GM19025 (cell line): Measurements from ENCODE around the gene ACO2.
"Not testable (repeated sequence)": the region's sequence is repeated elsewhere in the genome, so short reads cannot be mapped to it uniquely, and the experiment has no call there.

Experiments used
- ATAC-seq: cut with Tn5 transposase; IDR thresholded peaks from one replicate; pipeline ENCODE4 v1.9.1; 2021; ENCODE audit warnings: mild to moderate bottlenecking, low read depth, moderate library complexity; ENCODE audit not compliant: unreplicated experiment

The ACO2 gene

DNA sequence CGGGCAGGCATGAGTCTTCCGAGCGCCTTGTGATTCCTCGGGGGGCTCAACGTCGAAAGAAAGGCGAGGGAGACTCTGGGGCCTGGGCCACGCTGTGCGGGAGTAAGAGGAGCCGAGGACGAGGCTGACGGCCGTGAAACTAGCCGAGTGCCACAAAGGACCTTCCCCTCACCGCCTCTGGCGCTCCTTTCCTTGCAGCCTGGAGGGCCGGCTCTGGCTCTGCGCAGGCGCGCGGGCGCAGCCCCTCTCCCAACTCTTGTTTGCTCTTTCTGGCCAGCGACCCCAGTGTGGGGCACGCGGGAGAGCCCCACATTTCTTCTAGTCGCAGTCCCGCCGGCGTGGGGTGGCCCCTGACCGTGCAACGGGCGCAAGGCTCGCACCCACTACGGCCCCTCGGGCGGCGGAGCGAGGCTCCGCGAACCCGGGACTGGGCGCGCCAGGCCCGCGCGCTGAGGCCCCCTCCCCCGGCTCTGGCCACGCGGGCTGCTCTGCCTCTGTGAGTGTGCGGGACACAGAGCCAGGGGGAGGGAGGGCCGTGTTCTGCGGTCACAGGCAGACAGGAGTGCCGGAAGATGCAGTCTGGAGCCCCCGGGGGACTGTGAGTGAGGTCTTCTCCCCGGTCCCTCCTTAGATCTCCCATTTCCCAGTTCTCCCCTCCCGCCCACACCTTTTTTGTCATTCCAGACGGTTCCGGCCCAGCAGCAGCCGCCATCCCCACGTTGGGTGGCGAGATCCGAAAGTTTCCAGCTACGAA lies 21.3 kb upstream of the ACO2 start:
- no peak for ATAC-seq

DNA sequence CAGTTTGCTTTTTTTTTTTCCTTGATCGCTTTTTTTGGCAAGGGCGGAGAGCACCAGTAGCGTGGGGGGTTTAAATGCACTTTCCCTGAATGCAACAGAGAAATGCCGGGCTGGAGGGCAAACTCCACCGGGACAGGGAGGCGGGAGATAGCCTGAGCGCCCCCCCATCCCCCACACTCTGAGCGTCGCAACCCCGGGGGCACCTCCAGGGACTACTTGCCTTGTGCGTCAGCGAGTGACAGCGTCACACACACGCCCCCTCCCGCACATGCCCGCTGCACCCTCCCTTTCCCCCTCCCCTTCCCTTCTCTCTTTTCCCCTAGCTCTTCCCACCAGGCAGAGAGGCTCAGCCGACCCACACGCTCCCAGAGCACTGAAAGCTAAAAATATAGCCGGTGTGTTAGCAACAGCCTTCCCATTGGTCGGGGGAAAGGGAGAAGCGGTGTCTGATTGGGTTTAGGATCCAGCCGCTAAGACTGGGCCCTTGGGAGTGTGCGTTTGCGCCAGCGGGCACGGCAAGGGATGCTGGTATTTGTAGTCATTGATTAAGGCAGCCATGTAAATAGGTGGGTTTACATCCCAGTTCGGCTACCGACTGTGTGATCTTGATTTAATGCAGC lies 20.6 kb upstream of the ACO2 start:
- ATAC-seq, result peak; percentile 46

GRCh38 chr22:41458161-41458728 lies 10.7 kb upstream of the ACO2 start:
- ATAC-seq, result no peak

GRCh38 chr22:41459431-41459830 lies 9.5 kb upstream of the ACO2 start:
- no peak for ATAC-seq

DNA sequence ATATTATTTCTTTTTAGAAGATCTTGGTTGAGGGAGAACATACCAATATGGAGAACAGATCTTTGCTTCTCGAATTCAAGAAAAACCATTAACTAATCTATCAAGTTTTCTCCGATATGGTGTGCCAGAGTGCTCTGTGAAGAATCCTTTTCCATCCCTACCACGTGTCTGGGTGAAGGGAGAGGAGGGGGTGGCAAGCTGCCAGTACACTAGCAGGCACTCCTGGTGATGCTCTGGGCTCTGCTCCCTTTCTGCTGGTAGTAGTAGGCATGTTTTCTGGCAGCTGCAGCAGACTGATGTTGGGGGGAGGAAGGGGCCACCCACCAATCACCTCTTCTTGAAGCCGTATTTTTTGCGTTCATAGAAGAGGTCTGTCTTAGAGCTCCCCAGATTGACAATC lies 8.8 kb upstream of the ACO2 start:
- not testable (repeated sequence) for ATAC-seq

- ATAC-seq, result no peak
Measured at GRCh38 chr22:41461901-41462300, 7.0 kb upstream of the ACO2 start.

DNA sequence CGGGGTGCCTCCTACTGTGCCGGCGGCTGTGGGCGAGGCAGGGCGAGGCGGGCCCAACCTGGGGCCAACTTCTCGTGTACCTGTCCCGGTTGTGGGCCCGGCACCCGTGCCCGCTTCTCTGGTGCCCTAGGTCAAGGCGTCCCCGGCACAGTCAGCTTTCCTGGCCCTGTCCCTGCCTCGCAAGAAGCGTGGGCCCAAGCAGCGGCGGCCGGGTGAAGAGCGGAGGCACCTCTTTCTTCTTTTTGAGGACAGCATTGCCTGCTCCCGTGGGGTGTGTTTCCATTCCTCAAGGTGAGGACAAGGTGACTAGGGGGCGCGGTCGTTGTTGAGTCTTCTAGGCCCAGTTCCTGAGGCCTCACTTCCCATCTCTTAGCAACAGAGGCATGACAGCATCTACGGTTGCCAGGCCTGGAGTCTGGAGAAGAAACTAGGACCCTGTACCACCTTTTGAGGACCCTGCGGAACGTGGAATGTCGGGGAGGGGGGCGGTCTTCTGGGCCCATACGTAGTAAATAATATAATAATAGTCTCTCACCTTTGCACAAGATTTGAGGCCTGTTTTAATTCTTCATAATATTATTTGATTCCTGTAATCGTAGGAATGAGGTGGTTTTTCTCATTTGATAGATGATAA lies 418 bp downstream of the ACO2 start:
- ATAC-seq, result peak; percentile 8

DNA sequence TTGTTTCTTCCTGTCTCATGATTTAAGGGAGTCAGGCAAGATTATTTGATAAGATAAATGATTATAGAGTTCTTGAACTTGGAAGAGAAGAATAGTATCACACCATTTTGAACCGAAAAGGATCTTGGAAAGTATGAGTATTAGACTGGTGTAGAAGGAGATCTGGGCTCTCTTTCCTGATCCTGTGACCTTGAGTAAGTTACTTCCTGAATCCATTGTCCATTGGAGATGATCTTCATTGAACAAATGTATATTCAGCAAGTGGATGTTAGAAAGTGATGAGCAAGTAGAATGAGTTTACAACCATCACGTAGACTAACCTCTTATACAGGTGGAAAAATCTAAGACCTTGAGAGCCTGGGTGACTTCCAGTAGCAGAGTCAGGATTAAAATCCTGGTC lies 2.0 kb downstream of the ACO2 start:
- no peak for ATAC-seq

DNA sequence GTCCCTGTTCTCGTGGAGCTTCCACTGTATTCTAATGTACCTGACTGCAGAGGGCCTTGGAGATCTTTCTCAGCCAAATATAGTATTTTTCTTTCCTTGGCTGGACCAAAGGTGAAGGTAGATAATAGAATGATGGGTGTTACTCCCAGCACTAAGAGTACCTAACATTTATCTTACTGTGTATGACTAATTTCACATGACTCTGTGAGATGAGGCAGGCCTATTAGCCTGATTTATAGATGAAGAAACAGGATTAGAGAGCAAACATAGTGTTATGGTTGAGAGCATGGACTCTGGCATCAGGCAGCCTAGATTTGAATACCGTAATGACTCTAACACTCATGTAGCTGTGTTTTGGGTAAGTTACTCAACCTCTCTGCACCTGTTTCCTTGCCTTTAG lies 2.7 kb downstream of the ACO2 start:
- ATAC-seq, result no peak

- no peak for ATAC-seq
Measured at GRCh38 chr22:41474872-41475451, 6.0 kb downstream of the ACO2 start.

DNA sequence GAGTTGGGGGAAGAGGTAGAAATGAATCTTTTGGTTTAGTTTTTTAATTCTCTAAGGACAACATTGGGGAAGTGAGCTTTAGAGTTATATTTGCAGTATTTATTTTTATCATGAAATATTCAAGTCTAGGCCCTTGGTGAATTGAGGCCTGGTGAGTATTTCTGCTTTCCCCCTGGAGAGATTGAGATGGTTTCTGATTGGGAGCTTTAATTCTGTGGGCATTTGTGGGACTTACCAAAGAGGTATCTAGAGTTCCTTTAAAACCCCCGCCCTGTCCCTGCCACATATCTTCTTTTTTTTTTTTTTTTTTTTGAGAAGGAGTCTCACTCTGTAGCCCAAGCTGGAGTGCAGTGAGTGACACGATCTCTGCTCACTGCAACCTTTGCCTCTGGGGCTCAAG lies 9.6 kb downstream of the ACO2 start:
- no peak for ATAC-seq

- no peak for ATAC-seq
Measured at GRCh38 chr22:41478891-41479521, 10.1 kb downstream of the ACO2 start.

GRCh38 chr22:41479671-41480396 lies 10.9 kb downstream of the ACO2 start:
- ATAC-seq, result no peak

DNA sequence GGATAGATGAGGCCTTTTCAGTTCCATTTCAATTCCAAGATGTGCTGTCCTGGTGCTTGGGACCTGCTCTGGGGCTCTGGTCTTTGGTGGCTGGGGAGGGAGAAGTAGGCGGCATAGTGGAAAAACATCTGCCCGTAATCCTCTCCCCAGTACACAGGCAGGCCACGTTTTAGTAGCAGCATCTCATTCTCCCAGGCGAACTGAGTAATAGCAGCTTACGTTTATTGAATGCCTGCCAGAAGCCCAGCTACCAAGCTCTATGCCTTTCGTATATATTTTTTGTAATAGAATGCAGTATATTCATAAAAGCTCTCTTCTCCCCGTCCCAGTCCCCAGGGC lies 11.4 kb downstream of the ACO2 start:
- ATAC-seq, result no peak

DNA sequence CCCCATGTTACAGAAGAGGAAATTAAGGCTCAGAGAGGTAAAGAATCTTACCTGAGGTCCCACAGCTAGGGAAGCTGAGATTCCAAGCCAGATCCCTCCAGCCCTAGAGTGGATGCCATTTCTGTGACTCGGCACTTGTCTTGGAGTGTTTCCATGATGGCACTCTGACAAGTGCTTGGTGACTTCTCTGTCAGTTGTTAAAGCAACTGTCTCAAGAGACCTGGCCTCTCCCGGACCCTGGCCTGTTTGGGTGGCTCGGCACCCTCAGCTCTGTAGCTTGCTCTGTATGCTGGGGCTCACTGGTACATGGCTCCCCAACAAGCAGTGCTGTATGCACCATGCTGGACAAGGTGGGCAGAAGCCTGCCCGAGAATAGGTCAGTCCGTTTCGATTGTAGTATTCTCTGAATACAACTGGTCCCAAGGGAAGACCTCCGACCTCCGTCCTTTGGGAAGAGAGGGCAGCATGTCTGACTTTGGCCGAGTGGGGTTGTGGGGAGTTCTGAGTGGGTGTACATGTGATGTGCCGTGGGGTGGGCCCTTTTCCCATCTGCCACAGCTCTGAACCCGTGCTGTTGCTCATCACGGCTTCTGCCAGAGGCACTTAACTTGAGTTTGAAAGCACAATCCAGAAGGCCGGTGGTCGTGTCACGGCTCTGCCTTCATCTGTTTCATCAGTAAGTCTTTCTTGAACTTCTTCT lies 12.4 kb downstream of the ACO2 start:
- ATAC-seq, result no peak

GRCh38 chr22:41481925-41482318 lies 13.0 kb downstream of the ACO2 start:
- no peak for ATAC-seq

- no peak for ATAC-seq
Measured at GRCh38 chr22:41482319-41482935, 13.5 kb downstream of the ACO2 start.

GRCh38 chr22:41485033-41485432 lies 16.1 kb downstream of the ACO2 start:
- no peak for ATAC-seq
